ENCODE measurements around the gene HAUS3. TPM values are rescaled to one million over a fixed set of nuclear protein-coding genes. Genes with fewer than 3 reads are reported as not detected.

HAUS3 gene
- total and polyA plus RNA-seq, 2 of the 8 experiments (the other 6 are each of a cell fraction or from before 2014, with no cell fraction given), result 3.2 to 14.8 TPM

GRCh38 chr4:2268357-2269205 lies 26.7 kb upstream of the HAUS3 start:
- FAIRE-seq, result no peak
- no peak for TF ChIP-seq NRF1 (IDR thresholded peaks at IDR 0.05; ENCODE audit: low read depth, low read length)
- no peak for TF ChIP-seq SP1 (IDR thresholded peaks at IDR 0.05; ENCODE audit: low read depth, low read length)
- no peak for TF ChIP-seq SP2 (IDR thresholded peaks at IDR 0.05; ENCODE audit: low read length)
- TF ChIP-seq CBX8 (IDR thresholded peaks at IDR 0.05; ENCODE audit: borderline replicate concordance, low read depth, low read length), result no peak
- TF ChIP-seq RNF2 (IDR thresholded peaks at IDR 0.05; ENCODE audit: borderline replicate concordance, low read depth, low read length, missing control alignments, poor library complexity, severe bottlenecking), result no peak
- TF ChIP-seq TEAD4 (IDR thresholded peaks at IDR 0.05; ENCODE audit: low read depth, low read length), result no peak
- TF ChIP-seq SIRT6 (IDR thresholded peaks at IDR 0.05; ENCODE audit: low read length), result no peak
- TF ChIP-seq POU5F1 (IDR thresholded peaks at IDR 0.05; ENCODE audit: low read depth, low read length), result no peak
- no peak for TF ChIP-seq SAP30 (IDR thresholded peaks at IDR 0.05; ENCODE audit: insufficient read depth, insufficient replicate concordance, low read length)
- TF ChIP-seq CEBPB (IDR thresholded peaks at IDR 0.05; ENCODE audit: low read depth, low read length), result no peak
- no peak for TF ChIP-seq USF2 (IDR thresholded peaks at IDR 0.05; ENCODE audit: low read length)

More at GRCh38 chr4:2268357-2269205, 26.7 kb upstream of the HAUS3 start:
- H3K23ac ChIP-seq (ENCODE audit: insufficient read length), result no peak overlapping the region
- no peak overlapping the region for H3K56ac ChIP-seq (replicated peaks; ENCODE audit: insufficient read length, low read depth, low read length)
- H4K8ac ChIP-seq (ENCODE audit: extremely low read depth, insufficient read depth, low read length), result peak overlapping the region; percentile 38; the same call in 1 of the 2 replicates
- no peak overlapping the region for H2AK5ac ChIP-seq (ENCODE audit: low read depth, low read length)
- H3K79me2 ChIP-seq (ENCODE audit: control insufficient read depth in 1 of 2, insufficient read depth in 2 of 2, low read length in 2 of 2), result no peaks in the 10 kb centered on the region
- no peak overlapping the region for H2BK120ac ChIP-seq (replicated peaks; ENCODE audit: low read depth, low read length)
- H3K4ac ChIP-seq (replicated peaks; ENCODE audit: insufficient read length, low read depth, low read length), result no peak overlapping the region
- no peak overlapping the region for H2BK12ac ChIP-seq (ENCODE audit: low read depth, low read length)
- H2AFZ ChIP-seq (ENCODE audit: low read length), result no peak overlapping the region
- H3K4me2 ChIP-seq (ENCODE audit: insufficient read depth in 1 of 2, low read depth in 2 of 2, low read length in 2 of 2), result 0 out of 4 replicates have a peak overlapping the region, but pooled peaks of 1 of the 2 experiments have one; percentile 25
- peak overlapping the region; percentile 43; the same call in 1 of the 2 replicates for H2BK20ac ChIP-seq (ENCODE audit: low read length)
- peaks cover 0 to 1% of the 10 kb centered on the region in 2 experiments for H4K20me1 ChIP-seq (replicated peaks in 1 of 2; ENCODE audit: control insufficient read depth in 1 of 2, insufficient read depth in 2 of 2, low read length in 2 of 2)
- no peak for DNase-seq (ENCODE audit: low read depth in 1 of 2, low spot score in 2 of 2)
- no peak overlapping the region for H3K27ac ChIP-seq (ENCODE audit: low read depth, low read length)
- no peak overlapping the region for H4K5ac ChIP-seq (ENCODE audit: insufficient read length, low read depth, low read length)
- no peak overlapping the region for H3K9ac ChIP-seq (replicated peaks in 1 of 4; ENCODE audit: extremely low read depth in 1 of 4, low read depth in 3 of 4, low read length in 3 of 4)
- 81% methylated on average over 18 of the region's 22 CpGs; no CpG with 5 or more reads in 1 of the 2 experiments for WGBS, 2 experiments (ENCODE audit: extremely low coverage in 1 of 2, insufficient coverage in 1 of 2, insufficient read length in 1 of 2, insufficient replicate concordance in 2 of 2, low coverage in 1 of 2, low lambda C conversion rate in 2 of 2, missing lambda C conversion rate in 1 of 2)
- ChIA-PET POLR2A (ENCODE audit: partially characterized antibody) (no interaction called here), CTCF (ENCODE audit: partially characterized antibody) (interaction anchor here (1.0 kb wide), 1 partner anchor 48 kb away, joined by 3 read pairs; no protein-coding TSS in a partner anchor)
- H3K18ac ChIP-seq (ENCODE audit: extremely low read depth, low read length), result no peak overlapping the region
- no peaks in the 10 kb centered on the region for H3K79me1 ChIP-seq (ENCODE audit: low read depth, low read length)
- 0 out of 2 replicates have a peak overlapping the region, but pooled peaks have one; percentile 8 for H2BK5ac ChIP-seq (ENCODE audit: low read depth, low read length)
- no peaks in the 10 kb centered on the region for H3K36me3 ChIP-seq (ENCODE audit: control insufficient read depth in 2 of 4, insufficient read depth in 4 of 4, low read length in 3 of 4)
- no peaks in the 10 kb centered on the region for H3K23me2 ChIP-seq (ENCODE audit: low read depth, low read length)
- H2BK15ac ChIP-seq (ENCODE audit: low read length), result 0 out of 2 replicates have a peak overlapping the region, but pooled peaks have one; percentile 31
- peaks cover 0 to 13% (median 10%) of the 10 kb centered on the region in 4 experiments; a peak in 5 of 7 replicates for H3K4me1 ChIP-seq (replicated peaks in 1 of 4; ENCODE audit: control insufficient read depth in 3 of 4, insufficient read depth in 4 of 4, low read length in 3 of 4)
- no peak overlapping the region for H3K4me3 ChIP-seq (ENCODE audit: extremely low read depth in 1 of 4, insufficient read depth in 2 of 4, low read depth in 3 of 4, low read length in 4 of 4)
- H4K91ac ChIP-seq (replicated peaks; ENCODE audit: insufficient read length, low read length), result peak overlapping the region; percentile 34
- H3K27me3 ChIP-seq (replicated peaks in 1 of 4; ENCODE audit: control insufficient read depth in 3 of 4, extremely low read depth in 1 of 4, insufficient read depth in 3 of 4, low read length in 3 of 4), result no peaks in the 10 kb centered on the region
- no peak overlapping the region for H3K14ac ChIP-seq (ENCODE audit: insufficient read length)
- no peaks in the 10 kb centered on the region for H3K9me3 ChIP-seq (ENCODE audit: insufficient read depth in 2 of 2, low read depth in 1 of 2, low read length in 1 of 2)
